SU-DHL-6 (cell line): ENCODE results near the gene TIFAB.

Experiments used
- H2AFZ ChIP-seq: fragments of 200-600 bp; sonication (generic); 2 replicates; pipeline ENCODE4 v1.6.1; 2014; ENCODE audit warnings: low read depth, mild to moderate bottlenecking, moderate library complexity, mixed read lengths, antibody characterized with exemption, low read length; ENCODE audit not compliant: severe bottlenecking
- H3F3A ChIP-seq: fragments of 200-600 bp; shearing (Covaris generic); 2 replicates; pipeline ENCODE4 v1.6.0; 2016; ENCODE audit warnings: antibody characterized with exemption, mild to moderate bottlenecking; ENCODE audit not compliant: insufficient read depth
- H3K27ac ChIP-seq: fragments of 200-600 bp; sonication (generic); 2 replicates; pipeline ENCODE4 v1.5.1; 2016; ENCODE audit warnings: low read depth, mild to moderate bottlenecking, low read length, moderate library complexity, mixed read lengths
- H3K27me3 ChIP-seq: fragments of 200-600 bp; sonication (generic), shearing (Covaris generic); 2 replicates; pipeline ENCODE4 v1.6.0; 2014; ENCODE audit warnings: mild to moderate bottlenecking, low read length
- H3K36me3 ChIP-seq: fragments of 200-600 bp; sonication (generic); 2 replicates; pipeline ENCODE4 v1.6.1; 2014; ENCODE audit warnings: mild to moderate bottlenecking, low read length, mixed read lengths
- H3K4me2 ChIP-seq: fragments of 300-600, 200-600 bp; shearing (Covaris generic), sonication (generic); 2 replicates; pipeline ENCODE4 v1.6.0; 2014; ENCODE audit warnings: low read length, low read depth, mild to moderate bottlenecking; ENCODE audit not compliant: poor library complexity, severe bottlenecking
- H3K4me3 ChIP-seq: fragments of 200-600 bp; sonication (generic); 2 replicates; pipeline ENCODE4 v1.5.1; 2014; ENCODE audit warnings: antibody characterized with exemption, low read length, mild to moderate bottlenecking, mixed read lengths; ENCODE audit not compliant: insufficient read depth, poor library complexity, severe bottlenecking
- H3K79me2 ChIP-seq: fragments of 200-600 bp; sonication (generic); 2 replicates; pipeline ENCODE4 v1.6.1; 2014; ENCODE audit warnings: mild to moderate bottlenecking, low read length, moderate library complexity; ENCODE audit not compliant: insufficient read depth
- H3K9ac ChIP-seq: fragments of 200-600 bp; sonication (generic); 2 replicates; pipeline ENCODE4 v1.7.0; 2014; ENCODE audit warnings: mild to moderate bottlenecking, low read length
- H3K9me2 ChIP-seq: fragments of 200-600 bp; sonication (generic); replicated peaks from 2 replicates; pipeline ENCODE4 v1.6.1; 2014; ENCODE audit warnings: low read length; ENCODE audit not compliant: insufficient read depth
- H3K9me3 ChIP-seq: fragments of 200-600 bp; sonication (generic); 2 replicates; pipeline ENCODE4 v1.6.1; 2014; ENCODE audit warnings: low read length, mixed read lengths; ENCODE audit not compliant: insufficient read depth
- H4K20me1 ChIP-seq: fragments of 200-600 bp; sonication (generic); 2 replicates; pipeline ENCODE4 v1.6.1; 2014; ENCODE audit warnings: low read depth, mild to moderate bottlenecking, antibody characterized with exemption, low read length, moderate library complexity, mixed read lengths
- EZH2phosphoT487 ChIP-seq: fragments of 200-600 bp; sonication (generic), shearing (Covaris generic); conservative IDR thresholded peaks from 2 replicates; pipeline ENCODE4 v1.6.1; 2018; ENCODE audit warnings: mild to moderate bottlenecking, antibody characterized with exemption, low read length, moderate library complexity, mixed read lengths
- TF ChIP-seq, protein P1 (sequence below): fragments of 200-600 bp; sonication (generic); IDR thresholded peaks from one replicate; pipeline ENCODE4 v1.5.1; 2017; ENCODE audit warnings: antibody characterized with exemption, mild to moderate bottlenecking, low read length, moderate library complexity; ENCODE audit not compliant: insufficient read depth, poor library complexity, severe bottlenecking

The TIFAB gene

DNA sequence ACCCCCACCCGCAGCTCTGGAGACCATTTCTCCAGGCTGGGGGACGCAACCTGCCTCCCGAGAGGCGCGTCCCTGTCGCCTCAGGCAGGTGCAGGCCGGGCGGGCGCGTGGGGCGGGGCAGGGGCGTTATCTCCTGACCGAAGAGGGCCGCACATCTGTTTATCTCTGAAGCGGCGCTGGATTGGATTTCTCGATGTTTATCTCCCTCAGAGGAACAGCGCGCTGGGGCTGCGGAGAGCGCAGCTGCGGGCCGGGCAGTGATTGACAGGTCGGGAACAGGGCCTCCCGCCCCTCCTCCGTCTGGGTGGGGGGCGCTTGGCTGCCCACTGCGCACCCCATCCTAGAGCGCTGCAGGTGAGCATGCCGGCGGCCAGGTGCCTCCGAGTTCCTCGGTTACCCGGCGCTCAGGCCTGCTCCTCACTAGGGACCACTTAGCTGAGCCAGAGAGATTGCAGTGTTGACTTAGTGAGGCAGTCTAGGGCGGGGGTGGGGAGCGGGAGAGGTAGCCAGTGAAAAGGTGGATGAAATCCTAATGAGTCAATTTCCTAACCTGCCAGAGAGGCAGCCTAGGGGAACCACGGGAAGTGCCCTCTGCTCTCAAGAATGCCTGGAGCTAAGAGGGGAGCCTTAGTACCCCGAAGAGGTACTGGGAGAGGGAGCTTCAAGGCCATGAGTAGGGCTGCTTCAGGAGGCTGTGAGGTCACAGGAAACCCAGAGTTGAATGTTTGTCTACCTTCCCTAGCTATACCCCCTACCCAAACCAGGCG, 39.6 kb upstream of the TIFAB start:
- Histone ChIP-seq H4K20me1 (no peaks in the 10 kb centered on the region), H3K27me3 (no peaks in the 10 kb centered on the region), H3F3A (no peaks in the 10 kb centered on the region), H2AFZ (no peak overlapping the region), H3K9ac (no peak overlapping the region), H3K79me2 (no peaks in the 10 kb centered on the region), H3K4me2 (no peak overlapping the region), H3K27ac (no peak overlapping the region), H3K9me3 (no peaks in the 10 kb centered on the region), H3K9me2 (no peaks in the 10 kb centered on the region), H3K4me3 (no peak overlapping the region), H3K36me3 (no peaks in the 10 kb centered on the region)
- no peak for TF ChIP-seq EZH2phosphoT487
- TF ChIP-seq, protein P1, sequence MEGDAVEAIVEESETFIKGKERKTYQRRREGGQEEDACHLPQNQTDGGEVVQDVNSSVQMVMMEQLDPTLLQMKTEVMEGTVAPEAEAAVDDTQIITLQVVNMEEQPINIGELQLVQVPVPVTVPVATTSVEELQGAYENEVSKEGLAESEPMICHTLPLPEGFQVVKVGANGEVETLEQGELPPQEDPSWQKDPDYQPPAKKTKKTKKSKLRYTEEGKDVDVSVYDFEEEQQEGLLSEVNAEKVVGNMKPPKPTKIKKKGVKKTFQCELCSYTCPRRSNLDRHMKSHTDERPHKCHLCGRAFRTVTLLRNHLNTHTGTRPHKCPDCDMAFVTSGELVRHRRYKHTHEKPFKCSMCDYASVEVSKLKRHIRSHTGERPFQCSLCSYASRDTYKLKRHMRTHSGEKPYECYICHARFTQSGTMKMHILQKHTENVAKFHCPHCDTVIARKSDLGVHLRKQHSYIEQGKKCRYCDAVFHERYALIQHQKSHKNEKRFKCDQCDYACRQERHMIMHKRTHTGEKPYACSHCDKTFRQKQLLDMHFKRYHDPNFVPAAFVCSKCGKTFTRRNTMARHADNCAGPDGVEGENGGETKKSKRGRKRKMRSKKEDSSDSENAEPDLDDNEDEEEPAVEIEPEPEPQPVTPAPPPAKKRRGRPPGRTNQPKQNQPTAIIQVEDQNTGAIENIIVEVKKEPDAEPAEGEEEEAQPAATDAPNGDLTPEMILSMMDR = no peak

DNA sequence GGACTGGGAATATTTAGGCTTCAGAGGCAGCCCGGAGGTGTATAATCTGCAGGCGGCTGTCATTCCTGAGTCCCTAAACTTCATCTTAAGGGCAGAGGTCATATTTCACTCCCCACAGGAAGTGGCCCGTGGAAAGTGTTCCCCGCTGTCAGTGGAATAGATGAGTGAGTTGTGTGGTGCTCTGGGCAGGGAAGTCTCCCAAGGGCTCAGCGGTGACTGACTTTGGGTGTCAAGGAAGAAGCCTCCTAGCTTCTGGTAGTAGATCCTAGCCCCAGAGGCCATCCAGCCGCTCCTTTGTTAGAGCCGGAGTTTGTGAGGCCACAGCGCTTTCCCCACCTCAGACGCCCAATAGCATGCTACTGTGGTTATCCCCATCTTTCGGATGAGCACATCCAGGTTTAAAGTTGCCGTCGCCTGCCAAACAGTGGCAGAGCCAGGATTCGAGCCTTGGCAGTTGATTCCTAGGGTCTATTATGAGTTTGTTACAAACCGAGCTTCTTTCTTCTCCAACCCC, 38.9 kb upstream of the TIFAB start:
- no peak overlapping the region for H2AFZ ChIP-seq
- H3K9me2 ChIP-seq = no peaks in the 10 kb centered on the region
- H4K20me1 ChIP-seq = no peaks in the 10 kb centered on the region
- no peak overlapping the region for H3K27ac ChIP-seq
- H3K79me2 ChIP-seq = no peaks in the 10 kb centered on the region
- no peaks in the 10 kb centered on the region for H3F3A ChIP-seq
- H3K9me3 ChIP-seq = no peaks in the 10 kb centered on the region
- no peak overlapping the region for H3K4me3 ChIP-seq
- H3K4me2 ChIP-seq = no peak overlapping the region
- H3K36me3 ChIP-seq = no peaks in the 10 kb centered on the region
- H3K27me3 ChIP-seq = no peaks in the 10 kb centered on the region
- TF ChIP-seq EZH2phosphoT487 = no peak
- TF ChIP-seq, protein P1 = no peak
- H3K9ac ChIP-seq = no peak overlapping the region

DNA sequence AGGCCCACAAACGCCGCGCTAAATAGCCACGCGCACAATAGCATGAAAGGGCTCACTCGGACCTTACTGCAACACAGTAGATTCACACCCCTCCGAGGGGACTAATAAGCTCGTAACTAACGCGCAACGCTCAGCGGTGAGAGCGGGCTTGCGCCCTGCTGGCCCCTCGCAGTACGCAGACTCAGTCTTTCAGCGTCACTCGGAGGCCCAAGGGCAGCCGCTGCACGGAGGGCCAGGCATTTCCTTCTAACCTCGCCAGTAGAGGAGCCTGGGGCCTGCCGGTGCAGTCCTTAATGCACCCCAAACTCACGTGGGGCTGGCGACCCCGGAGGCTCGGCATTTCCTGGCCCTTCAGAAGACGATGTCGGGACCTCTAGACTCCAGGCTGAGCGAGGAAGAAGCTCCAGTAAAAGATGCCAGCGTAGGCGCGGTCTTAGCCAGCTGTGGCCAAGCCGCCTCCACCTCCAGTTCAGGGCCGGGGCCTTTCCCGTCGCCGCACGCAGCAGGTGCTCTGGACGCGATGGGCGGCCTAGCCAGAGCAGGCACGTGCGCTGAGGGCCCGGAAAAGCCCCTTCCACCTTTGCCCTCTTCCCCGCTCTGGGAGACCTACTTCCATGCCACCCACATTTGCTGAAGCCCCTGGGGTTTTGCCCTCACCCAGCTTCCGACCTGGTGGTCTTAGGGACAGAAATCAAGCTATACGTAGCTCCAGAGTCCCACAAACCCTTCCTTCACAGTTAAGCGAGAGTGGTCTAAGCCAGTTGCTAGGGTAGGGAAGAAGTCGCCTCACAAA, 38.3 kb upstream of the TIFAB start:
- no peak overlapping the region for H3K27ac ChIP-seq
- H3K4me2 ChIP-seq = no peak overlapping the region
- H3K9me3 ChIP-seq = no peaks in the 10 kb centered on the region
- H2AFZ ChIP-seq = no peak overlapping the region
- H3K36me3 ChIP-seq = no peaks in the 10 kb centered on the region
- no peaks in the 10 kb centered on the region for H4K20me1 ChIP-seq
- H3K9ac ChIP-seq = no peak overlapping the region
- no peaks in the 10 kb centered on the region for H3K9me2 ChIP-seq
- H3K79me2 ChIP-seq = no peaks in the 10 kb centered on the region
- no peaks in the 10 kb centered on the region for H3F3A ChIP-seq
- H3K27me3 ChIP-seq = no peaks in the 10 kb centered on the region
- no peak for TF ChIP-seq EZH2phosphoT487
- TF ChIP-seq, protein P1 = no peak
- no peak overlapping the region for H3K4me3 ChIP-seq
